DND-41 (cell line): ENCODE data around the gene UGT1A4.

ENCODE experiments used
- CTCF ChIP-seq: IDR thresholded peaks from 2 replicates; pipeline ENCODE4 v1.5.1; 2012; ENCODE audit warnings: borderline replicate concordance, low read length, moderate library complexity, mild to moderate bottlenecking; ENCODE audit not compliant: poor library complexity, severe bottlenecking; ENCODE audit errors: extremely low read depth
- EZH2 ChIP-seq: IDR thresholded peaks from 3 replicates; pipeline ENCODE4 v1.6.1; 2012; ENCODE audit warnings: borderline replicate concordance, low read depth, mild to moderate bottlenecking, moderate library complexity, low read length, inconsistent platforms; ENCODE audit not compliant: severe bottlenecking

GRCh38 chr2:233794128-233794658 lies 75.7 kb downstream of the UGT1A4 start:
- TF ChIP-seq CTCF (no peak), EZH2 (no peak)
